Upper lobe of left lung (tissue), 6 donors: ENCODE measurements around the gene WSCD2. TPM values are rescaled to one million over a fixed set of nuclear protein-coding genes. Genes with fewer than 3 reads are reported as not detected.

Experiments used
- ATAC-seq, 2 donors: fragments of 200-7000 bp; cut with Tn5 transposase; one replicate each; pipeline ENCODE4 v1.9.1; 2022; ENCODE audit warnings: mild to moderate bottlenecking in 2 of 2, moderate library complexity in 2 of 2; ENCODE audit not compliant: low FRiP score in 2 of 2
- DNase-seq, 2 donors: peaks; one replicate each; pipeline ENCODE4 v3.0.0-alpha.2; 2019 to 2020
- H3K27ac ChIP-seq, 4 donors: fragments of 200-600 bp; sonication (generic); one replicate each; pipeline ENCODE4 v1.5.1; 2016 to 2019
- H3K27me3 ChIP-seq, 4 donors: fragments of 200-600 bp; sonication (generic); one replicate each; pipeline ENCODE4 v1.5.1; 2017 to 2019
- H3K36me3 ChIP-seq, 4 donors: fragments of 200-600 bp; sonication (generic); one replicate each; pipeline ENCODE4 v1.5.1; 2016 to 2019
- H3K4me1 ChIP-seq, 4 donors: fragments of 200-600 bp; sonication (generic); one replicate each; pipeline ENCODE4 v1.5.1; 2018 to 2019
- H3K4me3 ChIP-seq, 4 donors: fragments of 200-600 bp; sonication (generic); one replicate each; pipeline ENCODE4 v1.5.1; 2017 to 2019; ENCODE audit warnings: mild to moderate bottlenecking in 2 of 4, moderate library complexity in 1 of 4
- H3K9me3 ChIP-seq, 4 donors: fragments of 200-600 bp; sonication (generic); one replicate each; pipeline ENCODE4 v1.5.1; 2018 to 2019
- CTCF ChIP-seq, 6 experiments: fragments of 450-650 bp in 4 of 6; fragments of 200-600 bp in 2 of 6; sonication (generic) in 2 of 6; IDR thresholded peaks; one replicate each; pipeline ENCODE4 v1.5.1; 2016 to 2019; ENCODE audit warnings: antibody characterized with exemption in 6 of 6
- EP300 ChIP-seq, 4 donors: sonication (generic); formaldehyde crosslinking; IDR thresholded peaks; one replicate each; pipeline ENCODE4 v1.5.1; 2017; ENCODE audit warnings: antibody characterized with exemption in 4 of 4, control low read depth in 2 of 4
- POLR2A ChIP-seq, 4 donors: fragments of 450-650 bp; IDR thresholded peaks; one replicate each; pipeline ENCODE4 v1.5.1; 2016 to 2017; ENCODE audit warnings: antibody characterized with exemption in 4 of 4, mild to moderate bottlenecking in 2 of 4
- POLR2AphosphoS5 ChIP-seq, 2 donors: sonication (generic); formaldehyde crosslinking; IDR thresholded peaks; one replicate each; pipeline ENCODE4 v1.5.1; 2017; ENCODE audit warnings: antibody characterized with exemption in 2 of 2
- WGBS, 2 donors: methylation state at CpG; one replicate each; pipeline ENCODE4 v1.1.5; 2017 to 2018; 5-methylcytosine and 5-hydroxymethylcytosine counted together
- total RNA-seq, 6 donors: library from RNA; depleted of rRNA in 4 of 6; stranded (reverse); fragments of >200 nt in 4 of 6; gene quantifications; one replicate each; pipeline versions ENCODE4 v1.1.0 to v1.2.1, GENCODE V29; 2016 to 2021
- donor health status: DM: no; HTN: no; CAD: no; lungs with moderate emphysema.
- donor health status: DM: no; HTN: yes; CAD: no; lungs with severe emphysema.

WSCD2 gene
- total RNA-seq, 6 donors from 2014 or later: 0.17 to 1.0 (median 0.71) TPM

- H3K4me1 ChIP-seq: peaks cover 8 to 16% (median 11%) of the 10 kb centered on the region in 4 donors
- DNase-seq (no peak), ATAC-seq (no peak)
- WGBS, 2 donors: 43 to 55% methylated on average over 6 of the region's 6 CpGs
- H3K27me3 ChIP-seq: peaks cover 0 to 14% (median 7%) of the 10 kb centered on the region in 4 donors
- TF ChIP-seq POLR2A (IDR thresholded peaks at IDR 0.05): no peak
- TF ChIP-seq CTCF (IDR thresholded peaks at IDR 0.05): no peak
- no peak for TF ChIP-seq POLR2AphosphoS5 (IDR thresholded peaks at IDR 0.05)
- no peak for TF ChIP-seq EP300 (IDR thresholded peaks at IDR 0.05)
- H3K4me3 ChIP-seq: no peak overlapping the region
- no peaks in the 10 kb centered on the region for H3K9me3 ChIP-seq
- no peaks in the 10 kb centered on the region for H3K36me3 ChIP-seq
- H3K27ac ChIP-seq: no peak overlapping the region
Observed at GRCh38 chr12:108131657-108132126, 2.6 kb downstream of the WSCD2 start.

GRCh38 chr12:108133482-108133881 is 4.4 kb downstream of the WSCD2 start:
- Histone ChIP-seq H3K27ac (no peak overlapping the region), H3K4me1 (peaks cover 8 to 16% (median 11%) of the 10 kb centered on the region in 4 donors), H3K4me3 (no peak overlapping the region), H3K36me3 (no peaks in the 10 kb centered on the region), H3K27me3 (peaks cover 0 to 14% (median 6%) of the 10 kb centered on the region in 4 donors), H3K9me3 (no peaks in the 10 kb centered on the region)
- TF ChIP-seq POLR2A (IDR thresholded peaks at IDR 0.05) (no peak), POLR2AphosphoS5 (IDR thresholded peaks at IDR 0.05) (no peak), CTCF (IDR thresholded peaks at IDR 0.05) (no peak), EP300 (IDR thresholded peaks at IDR 0.05) (no peak)
- ATAC-seq (no peak), DNase-seq (no peak)
- 39 to 48% methylated on average over 7 of the region's 7 CpGs for WGBS, 2 donors

GRCh38 chr12:108134744-108135143 is 5.7 kb downstream of the WSCD2 start:
- H3K4me1 ChIP-seq: peaks cover under 1 to 3% (median 3%) of the 10 kb centered on the region in 4 donors
- ATAC-seq: no peak
- H3K9me3 ChIP-seq: no peaks in the 10 kb centered on the region
- H3K27ac ChIP-seq: no peak overlapping the region
- H3K4me3 ChIP-seq: no peak overlapping the region
- 91 to 98% methylated on average over 5 of the region's 5 CpGs for WGBS, 2 donors
- no peaks in the 10 kb centered on the region for H3K36me3 ChIP-seq
- no peak for TF ChIP-seq POLR2AphosphoS5 (IDR thresholded peaks at IDR 0.05)
- no peak for TF ChIP-seq POLR2A (IDR thresholded peaks at IDR 0.05)
- no peak for TF ChIP-seq EP300 (IDR thresholded peaks at IDR 0.05)
- no peak for TF ChIP-seq CTCF (IDR thresholded peaks at IDR 0.05)
- H3K27me3 ChIP-seq: peaks cover 0 to 4% (median 2%) of the 10 kb centered on the region in 4 donors
- no peak for DNase-seq

- H3K4me1 ChIP-seq: no peaks in the 10 kb centered on the region
- TF ChIP-seq EP300 (IDR thresholded peaks at IDR 0.05) (no peak), POLR2AphosphoS5 (IDR thresholded peaks at IDR 0.05) (no peak), POLR2A (IDR thresholded peaks at IDR 0.05) (no peak), CTCF (IDR thresholded peaks at IDR 0.05) (no peak)
- no peaks in the 10 kb centered on the region for H3K9me3 ChIP-seq
- no peak overlapping the region for H3K27ac ChIP-seq
- H3K27me3 ChIP-seq: no peaks in the 10 kb centered on the region
- no peak overlapping the region for H3K4me3 ChIP-seq
- ATAC-seq (no peak), DNase-seq (no peak)
- WGBS, 2 donors: 86 to 89% methylated on average over 1 of the region's 1 CpG
- H3K36me3 ChIP-seq: no peaks in the 10 kb centered on the region
Observed at GRCh38 chr12:108135627-108136026, 6.5 kb downstream of the WSCD2 start.

GRCh38 chr12:108136697-108137096 is 7.6 kb downstream of the WSCD2 start:
- Histone ChIP-seq H3K4me1 (no peaks in the 10 kb centered on the region), H3K27ac (no peak overlapping the region), H3K27me3 (no peaks in the 10 kb centered on the region), H3K9me3 (no peaks in the 10 kb centered on the region), H3K36me3 (no peaks in the 10 kb centered on the region), H3K4me3 (no peak overlapping the region)
- TF ChIP-seq POLR2A (IDR thresholded peaks at IDR 0.05): no peak
- no peak for TF ChIP-seq POLR2AphosphoS5 (IDR thresholded peaks at IDR 0.05)
- no peak for TF ChIP-seq EP300 (IDR thresholded peaks at IDR 0.05)
- no peak for TF ChIP-seq CTCF (IDR thresholded peaks at IDR 0.05)
- 77 to 82% methylated on average over 6 of the region's 6 CpGs for WGBS, 2 donors
- ATAC-seq (no peak), DNase-seq (no peak)
